Muscle layer of duodenum (tissue), 2 donors: Measurements from ENCODE around the gene DPH3.

Experiments used
- H3K27ac ChIP-seq: one replicate; pipeline ENCODE4 v1.7.0; 2013; ENCODE audit warnings: mild to moderate bottlenecking, low read length
- H3K27me3 ChIP-seq: one replicate; pipeline ENCODE4 v1.7.0; 2013; ENCODE audit warnings: low read depth, mild to moderate bottlenecking, control low read depth, low read length
- H3K36me3 ChIP-seq, 2 donors: one replicate each; pipeline ENCODE4 v1.7.0; 2013; ENCODE audit warnings: low read length in 2 of 2, control low read depth in 1 of 2, mild to moderate bottlenecking in 1 of 2; ENCODE audit not compliant: insufficient read depth in 2 of 2, control insufficient read depth in 1 of 2
- H3K4me1 ChIP-seq, 2 donors: one replicate each; pipeline ENCODE4 v1.7.0; 2013; ENCODE audit warnings: low read length in 2 of 2, mild to moderate bottlenecking in 2 of 2, control low read depth in 1 of 2, moderate library complexity in 1 of 2; ENCODE audit not compliant: insufficient read depth in 2 of 2, control insufficient read depth in 1 of 2
- H3K4me3 ChIP-seq, 2 donors: one replicate each; pipeline ENCODE4 v1.7.0; 2013; ENCODE audit warnings: low read length in 2 of 2, low read depth in 1 of 2, mild to moderate bottlenecking in 1 of 2
- H3K9me3 ChIP-seq, 2 donors: one replicate each; pipeline ENCODE4 v1.7.0; 2013; ENCODE audit warnings: low read length in 2 of 2, control low read depth in 1 of 2, mild to moderate bottlenecking in 1 of 2; ENCODE audit not compliant: control insufficient read depth in 1 of 2
- donor health status: healthy.

DPH3 gene

GRCh38 chr3:16243706-16244490 is 20.8 kb downstream of the DPH3 start:
- Histone ChIP-seq H3K27ac (no peak overlapping the region), H3K4me1 (no peaks in the 10 kb centered on the region), H3K36me3 (no peaks in the 10 kb centered on the region), H3K27me3 (no peaks in the 10 kb centered on the region), H3K4me3 (no peak overlapping the region), H3K9me3 (no peaks in the 10 kb centered on the region)

GRCh38 chr3:16242177-16242576 is 22.6 kb downstream of the DPH3 start:
- Histone ChIP-seq H3K27me3 (no peaks in the 10 kb centered on the region), H3K36me3 (no peaks in the 10 kb centered on the region), H3K9me3 (no peaks in the 10 kb centered on the region), H3K27ac (no peak overlapping the region), H3K4me1 (no peaks in the 10 kb centered on the region), H3K4me3 (no peak overlapping the region)

GRCh38 chr3:16241225-16241624 is 23.5 kb downstream of the DPH3 start:
- Histone ChIP-seq H3K36me3 (no peaks in the 10 kb centered on the region), H3K27ac (no peak overlapping the region), H3K4me3 (no peak overlapping the region), H3K27me3 (no peaks in the 10 kb centered on the region), H3K4me1 (no peaks in the 10 kb centered on the region), H3K9me3 (no peaks in the 10 kb centered on the region)

GRCh38 chr3:16240229-16241023 is 24.3 kb downstream of the DPH3 start:
- no peaks in the 10 kb centered on the region for H3K4me1 ChIP-seq
- H3K27ac ChIP-seq = no peak overlapping the region
- no peaks in the 10 kb centered on the region for H3K27me3 ChIP-seq
- no peak overlapping the region for H3K4me3 ChIP-seq
- no peaks in the 10 kb centered on the region for H3K9me3 ChIP-seq
- H3K36me3 ChIP-seq = no peaks in the 10 kb centered on the region

GRCh38 chr3:16239780-16240179 is 25.0 kb downstream of the DPH3 start:
- H3K36me3 ChIP-seq = no peaks in the 10 kb centered on the region
- no peaks in the 10 kb centered on the region for H3K9me3 ChIP-seq
- no peaks in the 10 kb centered on the region for H3K4me1 ChIP-seq
- H3K4me3 ChIP-seq = no peak overlapping the region
- no peak overlapping the region for H3K27ac ChIP-seq
- H3K27me3 ChIP-seq = no peaks in the 10 kb centered on the region

GRCh38 chr3:16239086-16239770 is 25.5 kb downstream of the DPH3 start:
- H3K9me3 ChIP-seq = no peaks in the 10 kb centered on the region
- no peak overlapping the region for H3K27ac ChIP-seq
- no peaks in the 10 kb centered on the region for H3K36me3 ChIP-seq
- H3K4me1 ChIP-seq = no peaks in the 10 kb centered on the region
- H3K4me3 ChIP-seq = no peak overlapping the region
- no peaks in the 10 kb centered on the region for H3K27me3 ChIP-seq

- Histone ChIP-seq H3K27ac (no peak overlapping the region), H3K4me1 (no peaks in the 10 kb centered on the region), H3K27me3 (no peaks in the 10 kb centered on the region), H3K4me3 (no peak overlapping the region), H3K9me3 (no peaks in the 10 kb centered on the region), H3K36me3 (no peaks in the 10 kb centered on the region)
These were observed 27.8 kb downstream of the DPH3 start for GRCh38 chr3:16236856-16237393.

- no peaks in the 10 kb centered on the region for H3K36me3 ChIP-seq
- H3K4me1 ChIP-seq = no peaks in the 10 kb centered on the region
- no peaks in the 10 kb centered on the region for H3K27me3 ChIP-seq
- no peaks in the 10 kb centered on the region for H3K9me3 ChIP-seq
- no peak overlapping the region for H3K27ac ChIP-seq
- H3K4me3 ChIP-seq = no peak overlapping the region
These were observed 28.6 kb downstream of the DPH3 start for GRCh38 chr3:16236030-16236639.

GRCh38 chr3:16234281-16234680 is 30.5 kb downstream of the DPH3 start:
- H3K4me1 ChIP-seq = no peaks in the 10 kb centered on the region
- no peaks in the 10 kb centered on the region for H3K27me3 ChIP-seq
- H3K4me3 ChIP-seq = no peak overlapping the region
- H3K36me3 ChIP-seq = no peaks in the 10 kb centered on the region
- H3K9me3 ChIP-seq = no peaks in the 10 kb centered on the region
- no peak overlapping the region for H3K27ac ChIP-seq

GRCh38 chr3:16233806-16234205 is 30.9 kb downstream of the DPH3 start:
- H3K27ac ChIP-seq = no peak overlapping the region
- H3K4me1 ChIP-seq = no peaks in the 10 kb centered on the region
- no peaks in the 10 kb centered on the region for H3K27me3 ChIP-seq

GRCh38 chr3:16231983-16232382 is 32.8 kb downstream of the DPH3 start:
- H3K4me1 ChIP-seq = no peaks in the 10 kb centered on the region
- H3K27me3 ChIP-seq = no peaks in the 10 kb centered on the region
- H3K36me3 ChIP-seq = no peaks in the 10 kb centered on the region
- H3K4me3 ChIP-seq = no peak overlapping the region
- H3K9me3 ChIP-seq = no peaks in the 10 kb centered on the region
- H3K27ac ChIP-seq = no peak overlapping the region

More at GRCh38 chr3:16233806-16234205, 30.9 kb downstream of the DPH3 start:
- H3K36me3 ChIP-seq = no peaks in the 10 kb centered on the region
- no peaks in the 10 kb centered on the region for H3K9me3 ChIP-seq
- H3K4me3 ChIP-seq = no peak overlapping the region
